SK-N-SH (cell line): Measurements from ENCODE around the gene AIFM3. TPM values are rescaled to one million over a fixed set of nuclear protein-coding genes. Genes with fewer than 3 reads are reported as not detected.

Experiments used
- CTCF ChIA-PET: fragments of 300-600, 350-600 bp; formaldehyde crosslinking; extraction: SDS; loops from one replicate; lab custom pipeline; 2021; lab: Yijun Ruan, JAX
- POLR2A ChIA-PET: fragments of 350-600 bp; sonication (Branson Sonifier 250); formaldehyde crosslinking; extraction: SDS; loops from one replicate; lab custom pipeline; 2020; ENCODE audit warnings: antibody characterized with exemption, inconsistent platforms; lab: Yijun Ruan, JAX
- DNase-seq: peaks from one replicate; pipeline ENCODE4 v3.0.0; 2012
- H2AFZ ChIP-seq: fragments of 200-600 bp; sonication (generic); 2 replicates; pipeline ENCODE4 v1.8.1; 2016; ENCODE audit warnings: antibody characterized with exemption, mild to moderate bottlenecking, low read depth
- H3F3A ChIP-seq: fragments of 200-600 bp; sonication (generic); replicated peaks from 2 replicates; pipeline ENCODE3; 2016; ENCODE audit warnings: antibody characterized with exemption, mild to moderate bottlenecking; ENCODE audit not compliant: insufficient read depth
- H3K27ac ChIP-seq, 2 experiments: fragments of 200-500 bp in 1 of 2; fragments of 200-600 bp in 1 of 2; sonication (Bioruptor generic) in 1 of 2; sonication (generic), shearing (Covaris generic) in 1 of 2; 2 replicates each; pipeline versions ENCODE4 v1.5.1 to v1.6.1; 2014 to 2016; ENCODE audit warnings: low read depth in 2 of 2, inconsistent platforms in 1 of 2, low read length in 1 of 2, mild to moderate bottlenecking in 1 of 2, mixed read lengths in 1 of 2
- H3K27me3 ChIP-seq: fragments of 200-600 bp; sonication (generic), shearing (Covaris generic); 2 replicates; pipeline ENCODE4 v1.6.1; 2016; ENCODE audit warnings: mixed run types; ENCODE audit not compliant: insufficient read depth
- H3K36me3 ChIP-seq, 2 experiments: fragments of 200-500 bp in 1 of 2; fragments of 200-600 bp in 1 of 2; sonication (Bioruptor generic) in 1 of 2; sonication (generic) in 1 of 2; replicated peaks in 1 of 2; 2 replicates each; pipeline versions ENCODE3 to v1.5.1; 2014 to 2016; ENCODE audit warnings: low read length in 1 of 2, mild to moderate bottlenecking in 1 of 2; ENCODE audit not compliant: insufficient read depth in 2 of 2, control insufficient read depth in 1 of 2
- H3K4me1 ChIP-seq, 2 experiments: fragments of 200-500 bp in 1 of 2; fragments of 200-600 bp in 1 of 2; sonication (Bioruptor generic) in 1 of 2; sonication (generic), shearing (Covaris generic) in 1 of 2; 2 replicates each; pipeline versions ENCODE4 v1.5.1 to v1.6.1; 2014 to 2016; ENCODE audit warnings: low read depth in 1 of 2, low read length in 1 of 2, mixed run types in 1 of 2; ENCODE audit not compliant: insufficient read depth in 2 of 2, control insufficient read depth in 1 of 2
- H3K4me2 ChIP-seq: fragments of 200-600 bp; sonication (generic), shearing (Covaris generic); 2 replicates; pipeline ENCODE4 v1.6.1; 2017; ENCODE audit warnings: mixed run types
- H3K4me3 ChIP-seq, 2 experiments: fragments of 200-500 bp in 1 of 2; fragments of 200-600 bp in 1 of 2; sonication (Bioruptor generic) in 1 of 2; sonication (generic), shearing (Covaris generic) in 1 of 2; 2 replicates each; pipeline versions ENCODE4 v1.5.1 to v1.8.1; 2014 to 2016; ENCODE audit warnings: low read depth in 2 of 2, inconsistent platforms in 1 of 2, low read length in 1 of 2, mild to moderate bottlenecking in 1 of 2, mixed read lengths in 1 of 2, moderate library complexity in 1 of 2
- H3K79me2 ChIP-seq: fragments of 200-600 bp; sonication (generic); 2 replicates; pipeline ENCODE4 v1.8.1; 2017; ENCODE audit warnings: mild to moderate bottlenecking; ENCODE audit not compliant: insufficient read depth
- H3K9ac ChIP-seq: fragments of 200-600 bp; sonication (generic); 2 replicates; pipeline ENCODE4 v1.6.1; 2017; ENCODE audit warnings: mixed run types
- H3K9me2 ChIP-seq: fragments of 200-600 bp; sonication (generic); 2 replicates; pipeline ENCODE4 v1.6.1; 2017; ENCODE audit warnings: mixed run types
- H3K9me3 ChIP-seq: fragments of 200-600 bp; sonication (generic); 2 replicates; pipeline ENCODE4 v1.6.1; 2017; ENCODE audit warnings: mixed run types, mild to moderate bottlenecking, moderate library complexity
- H4K20me1 ChIP-seq: fragments of 200-600 bp; sonication (generic); 2 replicates; pipeline ENCODE4 v1.6.1; 2017; ENCODE audit warnings: mild to moderate bottlenecking, mixed run types; ENCODE audit not compliant: insufficient read depth
- CTCF ChIP-seq: fragments of 200-600 bp; sonication (generic); IDR thresholded peaks from 2 replicates; pipeline ENCODE4 v1.6.1; 2017; ENCODE audit warnings: antibody characterized with exemption, mild to moderate bottlenecking, moderate library complexity
- ELF1 ChIP-seq: IDR thresholded peaks from 2 replicates; pipeline ENCODE4 v1.4.0; 2012
- FOXM1 ChIP-seq: IDR thresholded peaks from 2 replicates; pipeline ENCODE4 v1.4.0; 2012; ENCODE audit warnings: low read depth, mild to moderate bottlenecking
- GATA2 ChIP-seq: sonication (generic); formaldehyde crosslinking; IDR thresholded peaks from 2 replicates; pipeline ENCODE4 v1.5.0; 2020; ENCODE audit warnings: mild to moderate bottlenecking, missing genetic modification reagents
- JUND ChIP-seq: IDR thresholded peaks from 2 replicates; pipeline ENCODE4 v1.4.0; 2012
- MEF2A ChIP-seq: IDR thresholded peaks from 2 replicates; pipeline ENCODE4 v1.4.0; 2012; ENCODE audit warnings: low read depth, borderline replicate concordance
- NRF1 ChIP-seq: IDR thresholded peaks from 2 replicates; pipeline ENCODE4 v1.6.1; 2012; ENCODE audit warnings: low read depth, mild to moderate bottlenecking, low read length
- RCOR1 ChIP-seq: fragments of 150-350 bp; IDR thresholded peaks from 2 replicates; pipeline ENCODE4 v1.6.1; 2017; ENCODE audit warnings: antibody characterized with exemption, low read length
- RXRA ChIP-seq: IDR thresholded peaks from 2 replicates; pipeline ENCODE4 v1.4.0; 2012; ENCODE audit warnings: low read depth, mild to moderate bottlenecking, borderline replicate concordance
- SMC3 ChIP-seq: IDR thresholded peaks from 2 replicates; pipeline ENCODE4 v1.6.1; 2012; ENCODE audit warnings: low read depth, low read length, improper control_type of control experiment
- TAF1 ChIP-seq: IDR thresholded peaks from 2 replicates; pipeline ENCODE4 v1.6.1; 2012; ENCODE audit warnings: low read depth, mild to moderate bottlenecking, low read length, moderate library complexity, borderline replicate concordance
- USF2 ChIP-seq: fragments of 150-350 bp; IDR thresholded peaks from 2 replicates; pipeline ENCODE4 v1.6.1; 2017; ENCODE audit warnings: antibody characterized with exemption, low read length, low read depth, borderline replicate concordance
- ZBTB33 ChIP-seq: IDR thresholded peaks from 2 replicates; pipeline ENCODE4 v1.4.0; 2012; ENCODE audit warnings: low read depth, borderline replicate concordance
- WGBS: methylation state at CpG from one replicate; pipeline ENCODE4 v1.1.6; 2017; ENCODE audit warnings: low lambda C conversion rate; 5-methylcytosine and 5-hydroxymethylcytosine counted together
- polyA plus RNA-seq, 3 experiments: library from polyadenylated mRNA; depleted of rRNA; stranded (reverse); fragments of >200 nt; gene quantifications; 2 replicates each; pipeline ENCODE4 v1.2.3, GENCODE V29; 2012

Gene AIFM3
- polyA plus RNA-seq, 1 of the 3 experiments (the other 2 are of a cell fraction), result 1.7 TPM

GRCh38 chr22:20995329-20996030 is 28.4 kb downstream of the AIFM3 start:
- ChIA-PET CTCF (interaction anchor here (0.9 kb wide), 1 partner anchor 109 kb away, joined by 3 read pairs; no protein-coding TSS in a partner anchor), POLR2A (no interaction called here)
- Histone ChIP-seq H3F3A (peaks cover 7% of the 10 kb centered on the region), H3K4me2 (no peak overlapping the region), H3K9me3 (no peaks in the 10 kb centered on the region), H3K79me2 (peaks cover 11% of the 10 kb centered on the region), H4K20me1 (0 out of 2 replicates have a peak, but pooled peaks cover 5% of the 10 kb centered on the region), H3K9me2 (no peaks in the 10 kb centered on the region), H3K9ac (no peak overlapping the region), H3K36me3 (peaks cover 6 to 70% of the 10 kb centered on the region in 2 experiments), H3K4me1 (peaks cover 7 to 15% of the 10 kb centered on the region in 2 experiments; a peak in 3 of 4 replicates), H2AFZ (no peak overlapping the region)
- no peak for DNase-seq
- 95% methylated on average over 7 of the region's 23 CpGs for WGBS
- TF ChIP-seq MEF2A (no peak), ZBTB33 (no peak), USF2 (no peak), RXRA (no peak), FOXM1 (no peak), GATA2 (CRISPR knock-in tag) (no peak), NRF1 (no peak), ELF1 (no peak), JUND (no peak), CTCF (no peak), RCOR1 (no peak), TAF1 (no peak), SMC3 (no peak)
- TF ChIP-seq, all 33 proteins: peak for 0
- Histone ChIP-seq H3K4me3 (no peak overlapping the region), H3K27me3 (no peaks in the 10 kb centered on the region), H3K27ac (no peak overlapping the region)
